RWPE1 (cell line): ENCODE data around the gene OSGIN1.

Experiments
- CTCF ChIA-PET: fragments of 350-600 bp; sonication (Branson Sonifier 250); formaldehyde crosslinking; extraction: SDS; loops from one replicate; lab custom pipeline; 2021; lab: Yijun Ruan, JAX
- POLR2A ChIA-PET: fragments of 400-600 bp; formaldehyde crosslinking; extraction: SDS; loops from one replicate; lab custom pipeline; 2020; ENCODE audit warnings: antibody characterized with exemption; ENCODE audit not compliant: low non-redundant PET; lab: Yijun Ruan, JAX
- DNase-seq: peaks from one replicate; pipeline ENCODE4 v3.0.0; 2012; ENCODE audit warnings: low spot score
- H3K27ac ChIP-seq: fragments of 450-650 bp; 2 replicates; pipeline ENCODE4 v1.5.1; 2017
- TF ChIP-seq, protein P1 (sequence below): fragments of 450-650 bp; conservative IDR thresholded peaks from 2 replicates; pipeline ENCODE4 v1.5.1; 2017; ENCODE audit warnings: low read depth, mild to moderate bottlenecking

OSGIN1 gene

DNA sequence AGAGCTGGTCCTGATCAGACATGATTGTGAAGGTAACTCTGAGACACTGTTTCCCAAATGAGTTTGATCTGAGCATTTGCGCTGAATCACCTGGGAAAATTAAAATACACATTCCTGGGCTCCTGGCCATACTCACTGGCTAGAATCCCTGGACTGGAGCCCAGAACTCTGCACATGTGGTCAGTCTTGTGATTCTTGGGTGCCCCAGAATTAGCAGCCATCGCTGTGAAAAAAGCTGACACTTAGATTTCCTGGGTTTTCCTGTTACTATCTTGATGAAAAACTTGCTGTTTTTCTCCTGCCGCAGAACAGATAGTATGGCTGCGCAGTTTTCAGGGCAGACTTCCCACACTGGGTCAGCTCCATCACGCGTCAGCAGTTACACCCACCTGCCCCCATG lies 39.6 kb downstream of the OSGIN1 start:
- peak overlapping the region; percentile 25; the same call in 1 of the 2 replicates for H3K27ac ChIP-seq
- CTCF ChIA-PET, result interaction anchor here (0.6 to 1.0 kb wide), 3 partner anchors 10 to 70 kb away, joined by 3 read pairs; no protein-coding TSS in a partner anchor
- POLR2A ChIA-PET, result no interaction called here
- TF ChIP-seq, protein P1, sequence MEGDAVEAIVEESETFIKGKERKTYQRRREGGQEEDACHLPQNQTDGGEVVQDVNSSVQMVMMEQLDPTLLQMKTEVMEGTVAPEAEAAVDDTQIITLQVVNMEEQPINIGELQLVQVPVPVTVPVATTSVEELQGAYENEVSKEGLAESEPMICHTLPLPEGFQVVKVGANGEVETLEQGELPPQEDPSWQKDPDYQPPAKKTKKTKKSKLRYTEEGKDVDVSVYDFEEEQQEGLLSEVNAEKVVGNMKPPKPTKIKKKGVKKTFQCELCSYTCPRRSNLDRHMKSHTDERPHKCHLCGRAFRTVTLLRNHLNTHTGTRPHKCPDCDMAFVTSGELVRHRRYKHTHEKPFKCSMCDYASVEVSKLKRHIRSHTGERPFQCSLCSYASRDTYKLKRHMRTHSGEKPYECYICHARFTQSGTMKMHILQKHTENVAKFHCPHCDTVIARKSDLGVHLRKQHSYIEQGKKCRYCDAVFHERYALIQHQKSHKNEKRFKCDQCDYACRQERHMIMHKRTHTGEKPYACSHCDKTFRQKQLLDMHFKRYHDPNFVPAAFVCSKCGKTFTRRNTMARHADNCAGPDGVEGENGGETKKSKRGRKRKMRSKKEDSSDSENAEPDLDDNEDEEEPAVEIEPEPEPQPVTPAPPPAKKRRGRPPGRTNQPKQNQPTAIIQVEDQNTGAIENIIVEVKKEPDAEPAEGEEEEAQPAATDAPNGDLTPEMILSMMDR, result no peak
- DNase-seq, result no peak

DNA sequence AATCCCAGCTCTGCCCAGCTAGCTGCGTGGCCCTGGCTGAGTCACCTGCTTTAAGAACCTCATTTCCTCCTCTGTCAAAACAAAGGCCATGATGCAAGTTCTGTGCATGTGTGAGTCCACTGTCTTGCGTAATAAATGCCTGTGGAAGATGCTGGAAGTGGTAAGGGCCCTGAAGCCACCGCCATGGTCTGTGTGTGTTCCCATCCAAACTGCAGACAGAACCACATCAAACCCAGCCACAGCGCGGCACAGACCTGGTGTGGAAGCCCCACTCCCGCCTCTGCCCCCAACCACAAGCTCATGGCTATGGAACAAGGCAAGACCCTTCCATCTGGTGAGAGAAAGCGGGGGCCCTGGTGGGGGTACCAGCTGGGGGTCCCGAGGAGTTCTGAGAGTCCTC lies 41.0 kb downstream of the OSGIN1 start:
- POLR2A ChIA-PET, result no interaction called here
- peak; percentile 90 for DNase-seq
- H3K27ac ChIP-seq, result peak overlapping the region; percentile 36
- CTCF ChIA-PET, result interaction anchor here (0.6 to 1.2 kb wide), 2 partner anchors 14 to 72 kb away, joined by 3 read pairs; no protein-coding TSS in a partner anchor
- TF ChIP-seq, protein P1, result no peak

DNA sequence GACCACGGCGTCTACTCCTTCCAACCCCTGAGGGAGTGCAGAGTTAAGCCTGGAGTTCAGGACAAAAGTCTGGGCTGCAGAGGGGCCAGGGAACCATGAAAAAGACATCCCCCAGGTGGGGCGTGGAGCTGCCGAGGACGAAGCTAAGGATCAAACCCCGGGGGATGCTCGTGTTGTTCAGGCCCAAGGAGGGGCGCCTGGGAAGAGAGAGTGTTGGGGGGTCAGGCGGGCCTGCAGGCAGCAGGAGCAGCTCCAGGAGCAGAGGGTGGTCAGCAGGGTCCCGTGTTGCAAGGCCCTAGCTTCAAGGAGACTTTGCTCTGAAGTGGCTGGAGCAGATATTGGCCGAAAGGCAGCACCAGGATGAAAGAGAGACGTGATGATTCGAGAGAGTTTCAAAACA lies 41.7 kb downstream of the OSGIN1 start:
- ChIA-PET CTCF (interaction anchor here (0.6 to 1.2 kb wide), 3 partner anchors 14 to 146 kb away, joined by 3 to 4 read pairs (median 3); no protein-coding TSS in a partner anchor), POLR2A (no interaction called here)
- no peak for DNase-seq
- H3K27ac ChIP-seq, result no peak overlapping the region
- TF ChIP-seq, protein P1, result no peak

DNA sequence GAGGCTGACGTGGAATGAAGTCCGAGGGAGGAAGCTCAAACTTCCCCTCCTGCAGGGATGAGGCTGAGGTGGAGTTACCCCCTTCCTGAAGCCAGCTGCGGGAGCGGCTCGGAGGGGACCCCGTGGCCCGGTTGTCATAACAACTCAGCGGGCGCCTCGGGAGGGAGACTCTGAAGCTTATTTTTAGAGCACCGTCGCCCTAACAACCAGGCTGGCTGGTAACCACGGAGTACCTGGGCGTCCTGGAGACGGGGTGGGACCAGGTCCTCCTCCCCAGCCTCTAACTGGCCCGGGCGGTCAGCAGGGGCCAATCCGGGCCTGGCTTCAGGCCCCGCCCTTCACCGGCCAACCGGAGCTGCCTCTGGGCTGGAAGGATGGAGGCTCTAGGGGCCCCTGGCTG lies 42.7 kb downstream of the OSGIN1 start:
- no peak for DNase-seq
- CTCF ChIA-PET, result interaction anchor here (0.9 to 1.0 kb wide), 2 partner anchors 10 to 48 kb away, joined by 3 read pairs; no protein-coding TSS in a partner anchor
- POLR2A ChIA-PET, result no interaction called here
- TF ChIP-seq, protein P1, result no peak
- H3K27ac ChIP-seq, result no peak overlapping the region

DNA sequence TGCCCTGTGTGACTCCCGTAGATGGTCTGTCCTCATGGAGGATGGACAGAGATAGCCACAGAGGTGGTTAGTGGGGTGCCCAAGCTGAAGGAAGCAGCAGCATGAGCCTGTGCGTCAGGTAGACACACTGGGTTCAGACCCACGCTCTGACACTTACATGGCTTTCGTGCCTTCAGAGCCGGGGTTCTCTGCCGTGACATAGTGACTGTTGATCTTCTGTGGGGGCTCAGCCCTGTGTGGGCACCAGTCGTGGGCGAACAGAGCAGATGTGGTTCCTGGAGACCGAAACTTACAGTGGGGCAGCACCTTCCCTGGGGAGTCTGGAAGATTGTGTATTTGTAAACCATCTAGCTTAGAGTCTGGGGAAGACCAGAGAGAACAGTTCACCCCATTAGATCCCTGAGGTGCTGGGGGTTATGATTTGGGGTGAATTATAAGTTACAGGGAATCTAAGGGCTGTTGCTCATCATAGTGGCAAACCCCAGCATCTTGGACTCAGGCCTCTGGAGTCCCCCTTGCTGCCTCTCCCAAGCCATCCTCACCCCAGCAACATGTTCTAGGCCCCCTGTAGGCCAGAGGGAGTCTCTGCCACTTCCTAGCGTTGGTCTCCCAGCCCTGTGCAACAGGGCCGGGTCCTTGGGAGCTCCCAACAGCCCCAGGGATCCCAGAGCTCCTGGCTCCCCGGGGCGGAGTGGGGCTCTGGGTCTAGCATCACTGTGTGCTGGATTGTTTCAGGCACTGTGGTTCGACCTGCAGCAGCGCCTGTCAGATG lies 43.6 kb downstream of the OSGIN1 start:
- ChIA-PET CTCF (interaction anchor here (0.6 to 1.0 kb wide), 4 partner anchors 9 to 481 kb away, joined by 3 read pairs; no protein-coding TSS in a partner anchor), POLR2A (no interaction called here)
- TF ChIP-seq, protein P1, result no peak
- DNase-seq, result no peak
- H3K27ac ChIP-seq, result no peak overlapping the region

DNA sequence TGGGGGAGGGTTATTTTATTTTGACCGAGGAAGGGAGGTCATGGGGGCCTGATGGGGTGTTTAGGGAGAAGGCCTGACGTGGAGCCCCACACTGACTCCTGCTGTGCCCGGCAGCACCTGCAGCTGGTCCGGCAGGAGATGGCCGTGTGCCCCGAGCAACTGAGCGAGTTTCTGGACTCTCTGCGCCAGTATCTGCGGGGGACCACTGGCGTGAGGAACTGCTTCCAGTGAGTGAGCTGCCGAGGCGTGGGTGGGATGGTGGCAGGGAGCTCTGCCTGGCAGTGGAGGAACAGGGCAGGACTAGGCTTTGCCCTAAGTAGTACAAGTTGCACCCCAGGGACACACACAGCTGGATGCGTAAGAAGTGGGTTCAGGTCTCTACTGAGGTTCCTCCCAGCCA lies 45.1 kb downstream of the OSGIN1 start:
- TF ChIP-seq, protein P1, result no peak
- POLR2A ChIA-PET, result no interaction called here
- CTCF ChIA-PET, result no interaction called here
- no peak for DNase-seq
- no peak overlapping the region for H3K27ac ChIP-seq
